Cardiac atrium fibroblast (primary cell): ENCODE measurements around the gene GSC. TPM values are rescaled to one million over a fixed set of nuclear protein-coding genes. Genes with fewer than 3 reads are reported as not detected.

ENCODE experiments used
- total RNA-seq: library from RNA; depleted of rRNA; stranded (reverse); fragments of >200 nt; gene quantifications from 2 replicates; pipeline ENCODE4 v1.2.3, GENCODE V29; 2015

Gene GSC
- not detected in 2 replicates for total RNA-seq

GRCh38 chr14:94769391-94770250, at the start of gene GSC:
Gene GSC, minus strand, starts transcription at chr14:94770113. Its CDS starts 98 bp downstream, at chr14:94770015.

Other genes starting within 250 kb of the GSC start
- gene SERPINA4, start 208.7 kb downstream of the GSC start, total RNA-seq = not detected in 2 replicates
- 1.1 and 1.5 TPM in 2 replicates for gene SERPINA5, start 188.7 kb downstream of the GSC start, total RNA-seq
- gene SERPINA3, start 157.7 kb downstream of the GSC start, total RNA-seq = 324 and 530 TPM in 2 replicates